HG03460 (cell line): ENCODE results near the gene ICE2.

Source experiments
- ATAC-seq: cut with Tn5 transposase; IDR thresholded peaks from one replicate; pipeline ENCODE4 v1.9.1; 2021; ENCODE audit not compliant: unreplicated experiment

Gene ICE2

DNA sequence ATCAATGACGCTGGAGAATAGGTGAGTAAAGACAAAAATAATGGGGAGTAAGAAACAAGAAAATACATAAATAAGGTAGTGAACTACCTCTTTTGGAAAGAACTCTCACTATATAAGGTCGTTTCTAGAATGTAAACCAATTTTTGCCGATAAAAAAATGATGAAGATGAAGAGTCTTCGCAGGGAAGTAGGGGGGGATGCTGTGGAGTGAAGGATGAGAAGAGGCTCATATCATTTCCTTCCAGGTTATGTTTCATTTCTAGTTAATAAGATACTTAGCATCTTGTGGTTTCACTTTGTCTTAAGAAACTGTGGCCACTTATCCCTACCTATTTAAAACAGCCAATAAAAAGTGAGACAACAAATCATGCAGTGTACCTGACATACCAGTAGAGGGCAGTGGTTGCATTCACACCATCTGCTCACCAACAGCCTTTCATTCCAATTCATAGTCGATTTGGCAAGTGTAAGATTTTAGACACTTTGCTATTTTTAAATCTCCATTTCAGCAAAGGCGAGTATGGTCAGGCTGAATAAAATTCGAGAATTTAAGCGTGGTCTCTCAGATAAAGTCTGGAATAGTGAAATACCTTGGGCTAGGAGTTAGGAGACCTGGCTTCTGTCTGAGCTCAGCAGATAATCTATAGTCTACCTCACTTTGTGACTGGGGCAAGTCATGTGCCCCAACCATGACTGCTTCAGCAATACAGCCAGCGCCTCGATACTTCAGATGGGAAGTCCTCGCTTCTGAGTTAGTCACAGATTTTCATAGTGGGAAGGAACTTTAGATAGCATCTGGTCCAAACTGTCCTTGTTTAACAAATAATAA, 28.9 kb upstream of the ICE2 start:
- peak; percentile 79 for ATAC-seq

DNA sequence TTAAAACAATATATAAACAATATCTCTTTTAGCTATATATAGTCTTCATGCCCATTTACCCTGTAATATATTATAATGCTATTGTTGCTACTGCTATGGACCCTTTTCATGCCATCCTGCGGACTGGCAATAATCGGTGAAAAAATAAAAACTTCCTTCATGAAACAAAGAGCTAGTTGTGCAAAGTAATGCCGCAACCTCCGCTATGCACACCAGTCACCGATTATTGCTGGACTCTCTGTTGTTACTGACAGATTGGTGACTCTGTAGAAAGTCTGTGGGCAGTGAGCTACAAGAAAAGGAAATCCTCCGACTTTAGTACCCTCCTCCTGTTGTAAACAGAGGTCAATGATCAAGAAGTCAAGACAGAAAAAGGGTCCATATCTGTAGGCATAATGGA, 17.9 kb upstream of the ICE2 start:
- no peak for ATAC-seq

DNA sequence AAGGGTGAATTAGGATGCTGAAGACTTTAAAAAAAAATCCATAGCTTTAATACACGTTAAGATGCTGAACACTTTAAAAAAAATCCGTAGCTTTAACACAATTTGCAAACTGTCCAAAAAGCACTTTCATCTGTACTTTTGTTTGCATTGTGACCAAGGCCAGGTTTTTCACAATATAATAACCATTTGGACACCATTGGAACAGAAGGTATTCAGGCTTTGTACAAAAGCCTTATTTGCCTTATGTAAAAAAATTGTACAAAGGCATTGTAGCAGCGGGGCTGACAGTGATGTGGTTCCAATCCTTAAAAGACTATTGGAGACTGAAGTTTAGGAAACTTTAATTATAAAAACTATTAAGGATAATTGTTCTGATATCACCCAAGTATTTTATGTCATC, 15.2 kb upstream of the ICE2 start:
- no peak for ATAC-seq

DNA sequence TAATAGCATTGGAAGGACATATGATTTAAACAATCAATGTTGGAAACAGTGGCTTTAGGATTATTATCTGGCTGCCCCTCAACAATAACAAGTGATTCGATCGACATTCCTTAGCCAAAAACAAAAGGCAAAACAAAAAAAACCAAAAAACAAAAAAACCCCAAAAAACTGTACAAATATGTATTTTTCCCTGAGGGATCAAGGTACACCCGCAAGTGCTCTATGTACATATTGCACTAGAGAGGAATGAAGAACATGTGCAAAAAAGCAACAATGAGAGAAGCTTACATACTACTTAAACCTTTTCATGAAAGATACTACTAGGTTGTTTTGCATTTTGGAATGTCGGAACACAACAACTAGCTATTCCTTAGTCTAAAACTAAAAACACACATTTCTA, 14.2 kb upstream of the ICE2 start:
- ATAC-seq = no peak

DNA sequence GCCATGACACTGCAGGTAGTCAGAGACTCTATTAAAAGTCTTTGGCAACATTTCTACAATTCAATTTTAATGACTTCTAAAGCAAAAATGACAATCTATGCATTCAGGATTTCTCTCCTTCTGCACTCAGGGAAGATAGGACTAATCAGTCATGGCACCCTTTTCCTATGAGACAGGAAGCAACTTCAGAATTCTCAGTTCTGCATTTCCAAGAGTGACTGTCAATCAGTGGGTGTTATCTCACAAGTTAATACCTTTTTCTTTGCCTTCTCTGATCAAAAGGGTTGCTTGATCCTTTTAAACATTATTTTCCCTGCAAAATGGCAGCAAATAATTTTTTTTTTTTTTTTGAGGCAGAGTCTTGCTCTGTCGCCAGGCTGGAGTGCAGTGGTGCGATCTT, 7.8 kb upstream of the ICE2 start:
- no peak for ATAC-seq

DNA sequence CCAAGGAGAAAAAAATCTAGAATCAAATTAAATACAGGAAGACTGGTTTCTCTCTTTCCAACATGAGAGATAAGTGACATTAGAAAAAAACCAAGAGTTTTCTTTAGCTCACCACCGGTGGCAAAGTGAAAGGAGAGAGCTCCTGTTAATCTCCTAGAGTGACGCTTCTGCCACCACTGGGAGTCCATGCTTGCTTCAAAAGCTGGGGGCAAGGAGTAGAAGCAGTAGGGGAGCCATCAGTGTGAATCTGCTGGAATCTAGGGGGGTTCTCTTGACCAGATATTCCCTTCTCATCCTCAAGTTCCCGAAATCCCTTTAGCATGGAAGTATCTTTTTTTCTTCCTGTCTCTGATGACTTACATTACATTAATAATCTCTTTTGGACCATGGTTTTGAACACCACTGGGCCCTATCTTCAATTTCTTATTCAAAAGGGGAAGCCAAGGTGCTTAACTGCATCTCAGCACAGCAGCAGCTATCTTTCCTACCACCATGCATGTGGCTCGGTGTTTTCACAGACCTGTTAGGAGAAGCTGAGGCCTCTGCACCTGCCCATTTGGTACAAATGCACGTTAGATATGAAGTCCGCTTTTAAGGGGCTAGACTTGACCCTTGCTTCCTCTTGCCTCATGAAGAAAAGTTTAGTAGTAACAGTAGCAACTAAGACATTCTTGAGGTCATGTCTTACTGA, 6.6 kb upstream of the ICE2 start:
- ATAC-seq = no peak

DNA sequence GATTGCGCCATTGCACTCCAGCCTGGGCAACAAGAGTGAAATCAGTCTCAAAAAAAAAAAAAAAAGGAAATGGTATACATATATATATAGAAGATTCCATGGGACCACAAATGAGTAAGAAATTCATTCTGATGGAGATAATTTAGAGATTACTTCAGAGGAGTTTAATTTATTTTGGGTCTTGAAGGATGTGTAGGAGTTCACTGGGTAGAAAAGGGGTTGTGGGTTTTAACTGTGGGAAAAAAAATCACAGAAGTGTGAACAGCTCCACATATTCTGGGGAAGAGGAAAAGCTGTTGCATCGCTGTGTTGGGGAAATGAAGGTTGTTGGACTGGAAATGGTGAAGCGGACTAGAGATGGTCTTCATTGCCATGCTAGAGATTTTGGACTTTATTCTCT, 4.1 kb upstream of the ICE2 start:
- ATAC-seq = no peak

DNA sequence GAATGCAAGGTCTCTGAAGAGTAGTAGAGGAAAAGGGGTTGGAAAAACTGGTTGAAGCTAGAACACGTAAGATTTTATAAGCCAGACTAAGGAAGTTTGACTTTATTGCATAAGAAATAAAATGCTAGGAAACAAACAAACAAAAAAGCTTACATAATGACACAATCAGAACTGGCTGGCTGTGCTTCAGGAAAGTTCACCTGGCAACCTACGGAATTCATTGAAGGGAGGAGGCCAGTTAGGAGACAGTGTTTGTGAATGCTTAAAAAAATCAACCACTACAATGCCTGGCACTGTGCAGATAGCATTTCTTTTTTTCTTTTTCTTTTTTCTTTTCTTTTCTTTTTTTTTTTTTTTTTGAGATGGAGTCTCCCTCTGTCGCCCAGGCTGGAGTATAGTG, 1.9 kb upstream of the ICE2 start:
- no peak for ATAC-seq

DNA sequence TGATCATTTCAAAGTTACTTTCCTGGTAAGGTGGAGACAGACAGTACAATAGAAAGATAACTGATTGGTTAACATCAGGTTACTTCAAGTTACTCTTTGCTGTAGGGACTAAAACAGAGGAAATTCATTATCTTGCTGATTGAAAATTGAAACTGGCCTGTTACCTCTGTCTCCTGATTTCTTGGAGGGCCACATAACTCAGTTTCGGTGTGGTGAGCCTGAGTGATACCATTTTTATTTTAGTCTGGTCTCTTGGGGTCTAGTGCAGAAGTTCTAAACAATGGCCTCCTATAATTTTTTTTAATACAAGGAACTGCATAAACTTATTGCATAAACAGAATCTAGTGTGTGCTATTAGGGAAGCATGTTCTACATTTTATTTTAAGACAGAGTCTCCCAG, 1.2 kb upstream of the ICE2 start:
- ATAC-seq = no peak

DNA sequence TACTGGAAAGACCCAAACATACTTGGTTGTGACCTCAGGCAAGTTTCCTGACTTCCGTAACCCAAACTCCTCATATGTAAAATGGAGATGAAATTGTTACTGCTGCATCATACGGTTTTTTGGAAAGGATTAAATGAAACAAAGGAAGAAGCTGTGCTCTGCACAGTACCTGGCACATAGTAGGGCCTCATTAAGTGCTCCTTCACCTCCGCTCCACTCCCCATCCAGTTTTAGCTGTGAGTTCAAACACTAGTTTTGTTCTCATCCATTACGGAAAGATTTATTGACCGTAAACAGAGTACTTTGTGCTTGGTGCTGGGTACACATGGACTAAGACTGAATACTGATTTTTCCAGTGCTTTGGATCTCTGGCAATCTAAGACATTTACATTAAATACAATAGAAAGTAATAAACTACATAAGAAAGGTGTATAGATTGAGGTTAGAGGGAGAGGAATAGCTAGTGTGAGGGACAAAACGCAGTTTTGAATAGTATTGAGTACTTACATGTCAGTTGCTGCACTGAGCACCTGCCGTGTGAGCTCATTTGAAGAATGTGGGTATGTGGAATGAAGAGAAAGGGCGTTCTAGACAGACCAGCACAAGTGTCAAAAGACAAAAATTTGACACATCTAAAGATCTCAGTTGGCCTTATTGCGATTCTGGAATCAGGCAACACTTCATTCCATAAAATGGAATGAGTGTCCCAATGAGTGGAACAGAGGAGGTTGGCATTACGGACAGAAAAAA, 594 bp upstream of the ICE2 start:
- no peak for ATAC-seq

DNA sequence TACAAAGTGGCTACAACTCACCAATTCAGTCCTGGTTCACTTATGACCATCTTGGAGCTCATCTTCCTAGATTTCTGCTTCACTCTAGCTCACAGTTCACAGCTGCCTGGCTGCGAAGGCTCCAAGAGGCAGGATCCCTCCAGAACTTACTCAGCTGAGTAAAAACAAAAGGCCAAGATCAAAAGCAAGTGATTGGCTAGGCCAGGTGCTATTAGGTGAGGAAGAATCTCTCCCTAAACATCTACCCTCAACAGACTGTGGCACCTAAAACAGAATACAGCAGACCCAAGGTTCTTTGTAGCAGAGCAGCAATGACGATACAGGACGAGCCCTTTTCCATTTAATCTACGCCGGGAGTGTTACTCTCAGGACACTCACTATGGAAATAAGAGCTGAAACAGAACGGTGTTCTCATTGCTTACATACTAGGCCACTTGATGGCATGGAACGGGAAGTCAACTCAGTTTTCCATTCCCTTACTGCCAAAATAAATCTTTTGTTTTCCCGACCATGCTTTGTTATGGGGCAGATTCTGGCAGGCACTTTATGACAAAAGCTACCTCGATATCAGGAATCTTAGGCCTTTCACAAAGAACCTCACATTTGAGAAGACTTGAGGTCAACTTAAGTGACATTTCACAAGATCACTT, 901 bp downstream of the ICE2 start:
- no peak for ATAC-seq

DNA sequence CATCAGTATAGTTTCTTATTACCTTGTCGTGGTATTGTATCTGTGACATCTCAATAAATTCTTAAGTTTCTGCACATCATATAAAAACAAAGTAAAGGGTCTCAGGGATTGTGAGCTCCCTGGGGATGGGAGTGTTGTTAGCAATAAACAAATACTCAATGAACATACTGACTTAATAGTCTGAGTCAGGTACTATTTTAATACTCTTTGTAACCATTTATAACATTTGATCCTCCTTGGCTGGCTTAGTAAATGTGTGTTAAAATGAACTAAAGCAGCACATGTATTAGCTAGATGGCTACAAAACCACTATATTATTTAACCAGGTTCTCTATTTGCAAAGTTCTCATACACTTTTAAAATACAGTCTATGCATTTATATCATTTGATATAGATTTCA, 1.8 kb downstream of the ICE2 start:
- no peak for ATAC-seq

DNA sequence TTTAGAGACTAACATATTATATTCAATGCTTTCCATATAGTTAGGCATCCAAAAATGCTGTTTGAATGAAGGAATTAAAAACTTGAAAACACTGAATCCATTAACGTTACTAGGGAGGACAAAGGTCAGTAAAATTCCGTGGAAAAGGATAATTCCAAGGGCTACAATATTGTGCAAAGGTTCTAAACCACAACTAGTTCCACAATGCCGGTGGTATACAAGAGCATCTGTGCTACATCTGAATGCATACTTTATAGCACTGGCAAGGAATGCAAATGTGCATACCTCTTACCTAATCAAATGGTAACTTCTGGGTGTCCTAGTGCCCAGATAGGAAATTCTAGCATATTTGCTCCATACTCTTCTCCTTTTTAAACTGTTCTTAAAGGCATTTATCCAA, 2.2 kb downstream of the ICE2 start:
- no peak for ATAC-seq

DNA sequence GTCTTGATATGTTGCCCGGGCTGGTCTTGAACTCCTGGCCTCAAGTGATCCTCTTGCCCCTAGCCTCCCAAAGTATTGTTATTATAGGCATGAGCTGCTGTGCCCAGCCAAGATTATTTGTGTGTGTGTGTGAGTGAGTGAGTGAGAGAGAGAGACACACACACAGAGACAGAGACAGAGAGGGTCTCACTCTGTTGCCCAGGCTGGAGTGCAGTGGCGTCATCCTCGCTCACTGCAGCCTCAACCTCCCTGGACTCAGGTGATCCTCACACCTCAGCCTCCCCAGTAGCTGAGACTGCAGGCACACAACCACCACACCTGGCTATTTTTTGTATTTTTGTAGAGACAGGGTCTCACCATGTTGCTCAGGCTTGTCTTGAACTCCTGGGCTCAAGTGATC, 5.8 kb downstream of the ICE2 start:
- ATAC-seq = no peak

DNA sequence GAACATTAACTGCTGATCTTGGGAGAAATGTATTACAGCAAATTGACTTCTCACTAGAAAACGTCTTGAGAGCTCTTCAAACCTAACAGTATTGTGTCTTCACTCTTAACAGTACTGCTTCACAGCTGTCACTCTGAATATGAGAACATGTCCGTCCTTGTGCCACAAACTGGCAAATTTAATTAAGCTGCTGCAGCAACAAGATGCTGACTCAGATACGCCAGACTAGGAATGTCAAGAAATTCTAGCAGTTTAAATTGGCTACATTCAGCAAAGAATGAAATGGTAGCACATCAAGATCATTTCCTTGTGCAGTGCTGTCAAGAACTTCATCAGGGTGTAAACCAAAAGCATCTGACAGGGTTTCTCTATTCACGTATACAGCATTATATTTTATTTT, 7.6 kb downstream of the ICE2 start:
- ATAC-seq = no peak

DNA sequence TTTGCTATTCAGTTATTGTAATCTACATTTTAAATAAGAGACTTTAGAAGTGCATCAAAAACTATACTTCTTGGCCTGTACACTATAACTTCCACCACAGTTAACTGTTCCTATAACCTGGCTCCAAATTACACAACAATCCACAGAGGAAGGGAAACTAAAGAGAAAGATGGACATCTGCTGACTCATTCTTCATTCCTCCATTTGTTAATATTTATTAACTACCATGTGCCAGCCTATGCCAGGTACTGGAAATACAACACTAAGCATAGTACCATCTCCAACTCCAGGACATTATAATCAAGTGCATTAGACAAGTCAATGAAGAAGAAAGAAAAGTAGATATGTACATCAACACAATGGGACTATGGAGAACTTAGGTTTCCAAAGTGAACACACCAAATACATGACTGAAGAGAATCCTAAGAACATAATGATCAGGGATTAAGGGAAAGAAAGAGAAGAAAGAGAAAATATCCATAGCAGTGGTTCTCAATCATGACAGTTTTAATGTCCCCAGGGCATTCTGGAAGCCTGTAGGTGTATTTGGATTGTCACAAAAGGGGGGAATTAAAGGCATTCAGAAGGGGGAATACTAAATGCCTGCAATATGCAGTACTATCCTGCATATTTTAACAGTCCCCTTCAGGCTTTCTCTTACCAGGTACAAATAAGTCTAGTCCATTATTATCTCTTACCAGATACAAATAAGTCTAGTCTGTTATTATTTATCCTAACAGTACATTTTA, 8.9 kb downstream of the ICE2 start:
- ATAC-seq = no peak

DNA sequence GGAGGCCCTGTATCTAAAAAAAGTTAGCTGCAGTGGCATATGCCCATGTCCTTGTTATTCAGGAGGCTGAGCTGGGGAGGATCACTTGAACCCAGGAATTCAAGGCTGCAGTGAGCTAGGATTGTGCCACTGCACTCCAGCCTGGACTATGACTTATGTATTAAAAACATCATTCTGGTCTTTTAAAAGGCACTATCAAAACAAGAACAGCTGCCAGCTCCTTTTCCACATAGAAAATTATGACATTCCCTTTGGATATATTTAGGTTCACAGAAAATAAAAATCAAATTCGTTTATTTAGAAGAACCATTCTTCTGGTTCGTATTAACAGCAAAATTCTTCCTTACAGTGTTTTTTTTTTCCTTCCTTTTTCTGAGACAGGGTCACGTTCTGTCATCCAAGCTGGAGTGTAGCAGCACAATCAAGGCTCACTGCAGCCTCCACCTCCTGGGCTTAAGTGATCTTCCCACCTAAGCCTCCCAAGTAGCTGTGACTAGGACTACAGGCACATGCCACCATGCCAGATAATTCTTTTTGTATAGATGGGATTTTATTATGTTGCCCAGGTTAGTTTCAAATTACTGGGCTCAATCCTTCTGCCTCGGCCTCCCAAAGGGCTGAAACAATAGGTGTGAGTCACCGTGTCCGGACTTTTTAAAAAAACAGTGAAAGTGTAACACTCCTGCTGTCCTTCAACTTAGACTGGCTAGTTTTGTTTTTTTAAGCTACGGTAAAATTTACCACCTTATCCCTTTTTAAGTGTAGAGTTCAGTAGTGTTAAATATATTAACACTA, 13.9 kb downstream of the ICE2 start:
- no peak for ATAC-seq

DNA sequence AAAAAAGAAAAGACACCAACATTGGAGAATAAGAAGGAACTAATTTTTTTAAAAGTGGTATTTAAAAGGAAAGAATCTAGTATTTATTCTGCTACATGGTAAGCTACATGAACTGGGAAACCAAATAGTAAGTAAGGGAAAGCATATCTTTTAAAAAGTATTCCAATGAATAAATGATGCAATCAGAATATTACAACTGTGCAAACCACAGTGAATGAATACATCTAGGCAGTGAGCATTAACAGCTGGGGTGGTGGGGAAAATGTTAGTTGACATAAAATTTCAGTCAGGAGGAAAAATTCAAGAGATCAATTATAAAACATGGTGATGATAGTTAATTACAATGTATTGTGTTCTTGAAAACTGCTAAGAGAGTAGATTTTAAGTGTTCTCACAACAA, 16.9 kb downstream of the ICE2 start:
- ATAC-seq = no peak

DNA sequence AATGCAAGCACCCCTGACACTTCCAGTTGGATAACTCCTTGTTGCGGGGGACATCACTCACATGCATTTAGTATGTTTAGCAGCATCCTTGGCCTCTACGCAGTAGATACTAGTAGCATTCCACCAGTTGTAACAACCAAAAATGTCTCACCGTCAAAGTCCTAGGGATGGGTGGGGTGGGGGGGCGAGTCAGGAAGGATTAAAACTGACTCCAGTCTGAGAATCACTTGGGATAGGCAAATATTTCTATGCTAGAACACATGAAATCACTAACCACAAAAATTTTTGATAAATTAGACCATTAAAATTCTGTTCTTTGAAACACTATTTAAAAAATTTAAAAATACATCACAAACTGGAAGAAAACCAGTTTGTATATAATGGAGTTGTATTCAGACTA, 18.0 kb downstream of the ICE2 start:
- no peak for ATAC-seq

DNA sequence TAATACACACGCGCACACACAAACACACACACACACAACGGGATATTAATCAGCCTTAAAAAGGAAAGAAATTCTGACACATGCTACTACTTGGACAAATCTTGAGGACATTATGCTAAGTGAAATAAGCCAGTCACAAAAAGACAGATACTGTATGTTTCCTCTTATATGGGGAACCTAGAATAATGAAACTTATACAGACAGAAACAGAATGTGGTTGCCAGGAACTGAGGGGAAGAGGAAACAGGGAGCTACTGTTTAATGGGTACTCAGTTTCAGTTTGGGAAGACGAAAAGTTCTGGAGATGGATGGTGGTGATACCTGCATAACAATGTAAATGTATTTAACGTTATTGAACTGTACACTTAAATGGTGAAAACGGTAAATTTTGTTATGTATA, 20.2 kb downstream of the ICE2 start:
- ATAC-seq = no peak
